SK-N-MC (cell line): ENCODE measurements around the gene TRIP10.

ENCODE experiments used
- DNase-seq: peaks from one replicate; pipeline ENCODE4 v3.0.0-alpha.2; 2011; ENCODE audit warnings: low read depth, low spot score
- H3K27ac ChIP-seq: fragments of 200-600 bp; sonication (generic); 2 replicates; pipeline ENCODE4 v1.5.1; 2016; ENCODE audit warnings: mixed run types
- H3K36me3 ChIP-seq: fragments of 200-600 bp; sonication (generic); 2 replicates; pipeline ENCODE4 v1.6.1; 2017; ENCODE audit warnings: antibody characterized with exemption, low read length, mixed read lengths; ENCODE audit not compliant: insufficient read depth
- H3K4me3 ChIP-seq: fragments of 200-600 bp; sonication (generic); 2 replicates; pipeline ENCODE4 v1.5.1; 2016
- H3K9ac ChIP-seq: fragments of 200-600 bp; sonication (generic); 2 replicates; pipeline ENCODE4 v1.8.0; 2017; ENCODE audit warnings: mixed run types, mixed read lengths; ENCODE audit not compliant: insufficient read length
- H3K9me3 ChIP-seq: fragments of 200-600 bp; sonication (generic); 2 replicates; pipeline ENCODE4 v1.6.1; 2017; ENCODE audit warnings: low read depth, mild to moderate bottlenecking, antibody characterized with exemption, low read length, moderate library complexity, mixed read lengths
- EZH2 ChIP-seq: fragments of 200-600 bp; sonication (generic); IDR thresholded peaks from one replicate; pipeline ENCODE4 v1.6.1; 2017; ENCODE audit warnings: antibody characterized with exemption
- FOXP2 ChIP-seq: optimal IDR thresholded peaks from 2 replicates; pipeline ENCODE3; 2011; ENCODE audit warnings: mild to moderate bottlenecking, moderate library complexity; ENCODE audit not compliant: insufficient read depth; ENCODE audit errors: extremely low read length, control extremely low read depth
- POLR2AphosphoS5 ChIP-seq: IDR thresholded peaks from 2 replicates; pipeline ENCODE4 v1.6.1; 2012; ENCODE audit warnings: mild to moderate bottlenecking, low read depth, low read length, borderline replicate concordance

The TRIP10 gene

DNA sequence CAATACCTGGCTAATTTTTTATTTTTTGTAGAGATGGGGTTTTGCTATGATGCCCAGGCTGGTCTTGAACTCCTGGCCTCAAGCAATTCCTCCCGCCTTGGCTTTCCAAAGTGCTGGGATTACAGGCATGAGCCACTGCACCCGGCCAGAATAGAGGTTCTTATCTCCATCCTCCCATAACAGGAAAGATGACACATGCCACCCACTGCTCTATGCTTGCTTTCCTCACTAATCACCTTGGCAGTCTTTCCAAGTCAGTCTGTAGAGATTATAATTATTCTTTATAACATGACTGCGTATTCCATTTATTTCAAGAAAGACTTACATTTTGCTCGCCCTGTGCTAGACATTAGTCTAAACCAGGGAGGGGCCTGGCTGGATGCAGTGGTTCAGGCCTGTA, 39.7 kb downstream of the TRIP10 start:
- Histone ChIP-seq H3K9me3 (no peaks in the 10 kb centered on the region), H3K9ac (no peak overlapping the region), H3K4me3 (no peak overlapping the region), H3K36me3 (no peaks in the 10 kb centered on the region), H3K27ac (no peak overlapping the region)
- TF ChIP-seq EZH2 (no peak), POLR2AphosphoS5 (no peak), FOXP2 (no peak)
- DNase-seq: no peak

DNA sequence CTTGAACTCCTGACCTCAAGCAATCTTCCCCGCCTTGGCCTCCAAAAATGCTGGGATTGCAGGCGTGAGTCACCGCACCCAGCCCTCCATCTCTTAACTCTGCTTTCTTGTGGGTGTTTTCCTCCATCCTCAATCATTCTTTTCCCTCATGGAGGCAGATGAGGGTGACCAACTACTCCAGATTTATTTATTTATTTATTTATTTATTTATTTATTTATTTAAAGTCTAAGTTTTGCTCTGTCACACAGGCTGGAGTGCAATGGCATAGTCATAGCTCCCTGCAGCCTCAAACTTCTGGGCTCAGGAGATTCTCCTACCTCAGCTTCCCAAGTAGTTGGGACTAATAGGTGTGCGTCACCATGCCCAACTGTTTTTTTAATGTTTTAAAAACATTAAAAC, 47.9 kb downstream of the TRIP10 start:
- TF ChIP-seq EZH2 (no peak), POLR2AphosphoS5 (no peak), FOXP2 (no peak)
- no peak for DNase-seq
- Histone ChIP-seq H3K9me3 (no peaks in the 10 kb centered on the region), H3K27ac (no peak overlapping the region), H3K9ac (no peak overlapping the region), H3K36me3 (no peaks in the 10 kb centered on the region), H3K4me3 (no peak overlapping the region)

DNA sequence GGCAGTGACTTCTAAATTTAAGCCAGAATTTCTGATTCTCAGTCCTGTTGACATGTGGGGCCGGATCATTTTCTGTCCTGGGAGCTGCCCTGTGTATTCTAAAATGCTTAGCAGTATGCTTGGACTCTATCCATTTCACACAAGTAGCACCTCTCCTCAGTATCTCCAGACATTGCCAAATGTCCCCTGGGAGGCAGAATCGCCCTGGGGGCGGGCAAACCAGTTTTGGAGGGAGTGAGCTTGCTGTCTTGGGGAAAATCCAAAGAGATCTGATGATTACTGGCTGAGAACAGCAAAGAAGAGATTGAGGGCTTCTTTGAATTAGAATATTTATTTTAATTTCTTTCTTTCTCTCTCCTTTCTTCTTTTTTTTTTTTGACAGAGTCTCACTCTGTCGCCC, 49.4 kb downstream of the TRIP10 start:
- Histone ChIP-seq H3K36me3 (no peaks in the 10 kb centered on the region), H3K4me3 (no peak overlapping the region), H3K9ac (no peak overlapping the region), H3K27ac (no peak overlapping the region), H3K9me3 (no peaks in the 10 kb centered on the region)
- no peak for DNase-seq
- TF ChIP-seq POLR2AphosphoS5 (no peak), EZH2 (no peak), FOXP2 (no peak)

DNA sequence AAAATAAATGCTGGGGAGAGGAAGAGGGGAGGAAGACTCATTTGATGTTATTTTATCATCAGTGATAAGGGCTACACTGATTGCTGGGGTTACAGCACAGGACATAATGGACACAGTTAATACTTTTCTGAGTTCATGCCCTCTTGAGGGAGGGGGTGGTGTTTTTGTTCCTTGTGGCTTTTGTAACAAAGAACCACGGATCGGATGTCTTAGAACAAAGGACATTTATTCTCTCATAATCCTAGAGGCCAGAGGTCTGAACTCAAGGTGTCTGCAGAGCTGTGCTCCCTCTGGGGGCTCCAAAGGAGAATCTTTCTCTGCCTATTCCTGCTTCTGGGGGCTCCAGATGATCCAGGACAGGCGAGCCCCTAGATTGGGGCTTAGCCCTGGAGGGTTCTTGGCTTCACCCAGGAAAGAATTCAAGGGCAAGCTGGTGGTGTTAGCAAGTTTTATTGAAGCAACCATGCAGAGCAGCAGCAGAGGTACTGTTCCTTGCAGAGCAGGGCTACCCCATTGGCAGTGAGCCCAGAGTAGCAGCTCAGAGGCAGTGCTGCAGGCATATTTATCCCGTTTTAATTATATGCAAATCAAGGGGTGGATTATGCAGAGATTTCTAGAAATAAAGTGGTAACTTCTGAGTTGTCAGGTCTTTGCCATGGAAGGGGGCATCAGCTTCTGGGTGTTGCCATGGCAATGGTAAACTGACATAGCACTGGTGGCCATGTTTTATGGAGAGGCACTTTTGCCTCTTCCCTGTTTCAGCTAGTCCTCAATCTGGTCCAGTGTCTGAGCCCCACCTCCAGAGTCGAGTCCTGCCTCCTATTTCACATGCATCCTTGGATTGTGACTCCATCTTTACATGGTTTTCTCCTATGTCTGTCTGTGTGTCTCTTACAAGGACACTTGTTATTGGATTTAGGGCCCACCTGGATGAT, 51.0 kb downstream of the TRIP10 start:
- TF ChIP-seq POLR2AphosphoS5 (peak; percentile 34; the same call in 1 of the 2 replicates), FOXP2 (no peak), EZH2 (no peak)
- peak overlapping the region; percentile 43 for H3K4me3 ChIP-seq
- H3K9me3 ChIP-seq: 0 out of 2 replicates have a peak, but pooled peaks cover 5% of the 10 kb centered on the region
- peak overlapping the region; percentile 80 for H3K27ac ChIP-seq
- H3K9ac ChIP-seq: no peak overlapping the region
- H3K36me3 ChIP-seq: no peaks in the 10 kb centered on the region
- peak; percentile 65 for DNase-seq

DNA sequence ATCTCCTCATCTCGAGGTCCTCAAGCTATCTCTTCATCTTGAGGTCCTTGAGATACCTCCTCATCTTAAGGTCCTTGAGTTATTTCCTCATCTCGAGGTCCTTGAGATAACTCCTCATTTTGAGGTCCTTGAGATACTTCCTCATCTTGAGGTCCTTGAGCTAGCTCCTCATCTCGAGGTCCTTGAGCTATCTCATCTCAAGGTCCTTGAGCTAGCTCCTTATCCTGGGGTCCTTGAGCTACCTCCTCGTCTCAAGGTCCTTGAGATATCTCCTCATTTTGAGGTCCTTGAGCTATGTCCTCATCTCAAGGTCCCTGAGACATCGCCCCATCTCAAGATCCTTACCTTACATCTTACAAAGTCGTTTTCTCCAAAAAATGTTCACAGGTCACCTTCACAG, 51.8 kb downstream of the TRIP10 start:
- H3K27ac ChIP-seq: no peak overlapping the region
- 0 out of 2 replicates have a peak, but pooled peaks cover 5% of the 10 kb centered on the region for H3K9me3 ChIP-seq
- no peaks in the 10 kb centered on the region for H3K36me3 ChIP-seq
- no peak overlapping the region for H3K4me3 ChIP-seq
- no peak overlapping the region for H3K9ac ChIP-seq
- TF ChIP-seq POLR2AphosphoS5 (no peak), FOXP2 (no peak), EZH2 (no peak)
- no peak for DNase-seq

DNA sequence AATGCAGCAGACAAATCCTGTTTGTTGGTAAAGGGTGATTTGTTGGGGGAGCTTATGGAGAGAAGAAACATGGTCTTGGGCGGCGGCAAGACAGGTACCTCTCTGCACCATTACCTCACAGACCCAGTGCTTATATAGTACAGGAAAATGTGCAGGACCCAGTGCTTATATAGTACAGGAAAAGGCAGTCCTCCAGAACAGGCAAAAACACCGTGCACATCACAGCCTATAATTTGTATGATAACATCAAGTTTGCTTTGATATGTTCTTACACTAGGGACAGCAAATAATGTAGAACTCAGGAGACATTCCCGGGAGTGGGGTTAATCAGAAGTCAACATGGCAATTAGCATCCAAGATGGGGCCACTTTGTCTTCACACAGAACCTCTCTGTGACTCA, 53.9 kb downstream of the TRIP10 start:
- Histone ChIP-seq H3K36me3 (no peaks in the 10 kb centered on the region), H3K27ac (no peak overlapping the region), H3K9me3 (0 out of 2 replicates have a peak, but pooled peaks cover 5% of the 10 kb centered on the region), H3K4me3 (no peak overlapping the region), H3K9ac (no peak overlapping the region)
- no peak for DNase-seq
- no peak for TF ChIP-seq EZH2
- no peak for TF ChIP-seq POLR2AphosphoS5

DNA sequence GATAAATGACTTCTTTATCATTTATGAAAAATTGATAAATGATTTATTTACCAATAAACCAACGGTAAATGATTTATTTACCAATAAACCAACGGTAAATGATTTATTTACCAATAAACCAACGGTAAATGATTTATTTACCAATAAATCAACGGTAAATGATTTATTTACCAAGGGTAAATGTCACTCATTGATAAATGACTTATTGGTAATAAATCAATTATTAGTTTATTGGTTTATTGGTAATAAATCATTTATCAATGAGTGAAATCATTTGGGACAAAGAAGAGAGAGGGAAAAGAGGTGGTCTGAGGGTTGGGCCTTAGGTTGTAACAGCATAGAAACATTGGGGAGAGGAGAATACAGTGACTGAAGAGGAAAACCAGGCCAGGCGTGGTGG, 54.5 kb downstream of the TRIP10 start:
- no peak for DNase-seq
- Histone ChIP-seq H3K27ac (no peak overlapping the region), H3K4me3 (no peak overlapping the region), H3K36me3 (no peaks in the 10 kb centered on the region), H3K9me3 (0 out of 2 replicates have a peak, but pooled peaks cover 5% of the 10 kb centered on the region), H3K9ac (no peak overlapping the region)
- TF ChIP-seq POLR2AphosphoS5 (no peak), EZH2 (no peak), FOXP2 (no peak)

DNA sequence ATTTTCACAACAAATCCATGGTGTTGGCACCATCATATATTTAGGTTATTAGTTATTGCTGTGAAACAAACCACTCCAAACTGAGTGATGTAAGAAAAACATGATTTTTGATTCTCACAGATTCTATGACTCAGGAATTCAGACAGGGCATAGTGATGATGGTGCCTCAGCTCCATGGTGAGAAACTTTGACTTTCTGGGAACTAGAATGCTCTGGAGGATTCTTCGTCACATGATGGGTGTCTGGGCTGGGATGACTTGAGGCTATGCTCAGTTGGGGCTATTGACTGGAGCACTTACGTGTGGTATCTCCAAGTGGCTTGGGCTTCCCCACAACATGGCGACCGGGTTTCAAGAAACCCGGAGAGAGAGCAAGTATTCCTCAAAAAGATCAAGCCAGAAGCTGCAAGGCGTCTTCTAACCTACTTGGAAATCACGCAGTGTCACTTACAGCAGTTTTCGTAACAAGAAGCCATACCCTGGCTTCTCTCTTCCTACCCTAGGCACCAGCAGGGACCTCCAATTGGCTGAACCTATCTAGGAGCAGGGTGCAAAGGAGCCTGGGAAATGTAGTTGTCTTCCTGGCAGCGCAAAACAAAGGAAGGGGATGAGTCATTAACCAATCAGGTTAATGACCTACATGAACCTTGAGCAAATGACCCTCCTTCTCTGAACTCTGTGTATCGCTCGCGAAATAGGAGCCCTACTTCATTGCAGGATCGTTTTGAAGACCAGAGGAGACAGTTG, 55.4 kb downstream of the TRIP10 start:
- H3K36me3 ChIP-seq: no peaks in the 10 kb centered on the region

More for the DNA sequence above, 55.4 kb downstream of the TRIP10 start:
- Histone ChIP-seq H3K9me3 (0 out of 2 replicates have a peak, but pooled peaks cover 5% of the 10 kb centered on the region), H3K9ac (no peak overlapping the region), H3K4me3 (no peak overlapping the region), H3K27ac (no peak overlapping the region)
- no peak for TF ChIP-seq EZH2
- TF ChIP-seq POLR2AphosphoS5: no peak
- no peak for TF ChIP-seq FOXP2
- DNase-seq: no peak
